Vagina (tissue), 2 donors: ENCODE results near the gene OSGEPL1. TPM values are rescaled to one million over a fixed set of nuclear protein-coding genes. Genes with fewer than 3 reads are reported as not detected.

Experiments
- DNase-seq, 2 donors: peaks; one replicate each; pipeline ENCODE4 v3.0.0-alpha.2; 2017; ENCODE audit errors: extremely low spot score in 2 of 2
- H3K27ac ChIP-seq: fragments of 200-600 bp; sonication (generic); one replicate; pipeline ENCODE4 v1.5.1; 2019
- H3K27me3 ChIP-seq: fragments of 200-600 bp; sonication (generic); one replicate; pipeline ENCODE4 v1.5.1; 2019
- H3K36me3 ChIP-seq, 2 donors: fragments of 200-600 bp; sonication (generic); one replicate each; pipeline ENCODE4 v1.5.1; 2017 to 2019
- H3K4me1 ChIP-seq: fragments of 200-600 bp; sonication (generic); one replicate; pipeline ENCODE4 v1.5.1; 2019
- H3K4me3 ChIP-seq, 2 donors: fragments of 200-600 bp; sonication (generic); 1 replicate in 1 of 2; 2 replicates in 1 of 2; pipeline ENCODE4 v1.5.1; 2016 to 2019
- H3K9me3 ChIP-seq: fragments of 200-600 bp; sonication (generic); one replicate; pipeline ENCODE4 v1.5.1; 2019
- CTCF ChIP-seq, 3 experiments: fragments of 450-650 bp in 2 of 3; fragments of 200-600 bp in 1 of 3; sonication (generic) in 1 of 3; IDR thresholded peaks; one replicate each; pipeline ENCODE4 v1.5.1; 2017 to 2019; ENCODE audit warnings: antibody characterized with exemption in 3 of 3, mild to moderate bottlenecking in 2 of 3, moderate library complexity in 2 of 3
- POLR2A ChIP-seq, 2 donors: fragments of 450-650 bp; IDR thresholded peaks; one replicate each; pipeline ENCODE4 v1.6.1; 2017; ENCODE audit warnings: antibody characterized with exemption in 2 of 2, mild to moderate bottlenecking in 2 of 2, moderate library complexity in 2 of 2
- POLR2AphosphoS5 ChIP-seq, 2 donors: sonication (generic); formaldehyde crosslinking; IDR thresholded peaks; one replicate each; pipeline ENCODE4 v1.9.0; 2017; ENCODE audit warnings: antibody characterized with exemption in 2 of 2, mild to moderate bottlenecking in 2 of 2, low read depth in 1 of 2; ENCODE audit not compliant: insufficient read depth in 1 of 2
- intact Hi-C: fragments of 100-400 bp; cut with DNase I; formaldehyde crosslinking; loops from one replicate; pipeline ENCODE4 v1.15.1; 2023
- total RNA-seq: library from RNA; depleted of rRNA; stranded (reverse); fragments of >200 nt; gene quantifications from one replicate; pipeline ENCODE4 v1.2.3, GENCODE V29; 2016

OSGEPL1 gene, protein sequence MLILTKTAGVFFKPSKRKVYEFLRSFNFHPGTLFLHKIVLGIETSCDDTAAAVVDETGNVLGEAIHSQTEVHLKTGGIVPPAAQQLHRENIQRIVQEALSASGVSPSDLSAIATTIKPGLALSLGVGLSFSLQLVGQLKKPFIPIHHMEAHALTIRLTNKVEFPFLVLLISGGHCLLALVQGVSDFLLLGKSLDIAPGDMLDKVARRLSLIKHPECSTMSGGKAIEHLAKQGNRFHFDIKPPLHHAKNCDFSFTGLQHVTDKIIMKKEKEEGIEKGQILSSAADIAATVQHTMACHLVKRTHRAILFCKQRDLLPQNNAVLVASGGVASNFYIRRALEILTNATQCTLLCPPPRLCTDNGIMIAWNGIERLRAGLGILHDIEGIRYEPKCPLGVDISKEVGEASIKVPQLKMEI
- total RNA-seq = 8.1 TPM

DNA sequence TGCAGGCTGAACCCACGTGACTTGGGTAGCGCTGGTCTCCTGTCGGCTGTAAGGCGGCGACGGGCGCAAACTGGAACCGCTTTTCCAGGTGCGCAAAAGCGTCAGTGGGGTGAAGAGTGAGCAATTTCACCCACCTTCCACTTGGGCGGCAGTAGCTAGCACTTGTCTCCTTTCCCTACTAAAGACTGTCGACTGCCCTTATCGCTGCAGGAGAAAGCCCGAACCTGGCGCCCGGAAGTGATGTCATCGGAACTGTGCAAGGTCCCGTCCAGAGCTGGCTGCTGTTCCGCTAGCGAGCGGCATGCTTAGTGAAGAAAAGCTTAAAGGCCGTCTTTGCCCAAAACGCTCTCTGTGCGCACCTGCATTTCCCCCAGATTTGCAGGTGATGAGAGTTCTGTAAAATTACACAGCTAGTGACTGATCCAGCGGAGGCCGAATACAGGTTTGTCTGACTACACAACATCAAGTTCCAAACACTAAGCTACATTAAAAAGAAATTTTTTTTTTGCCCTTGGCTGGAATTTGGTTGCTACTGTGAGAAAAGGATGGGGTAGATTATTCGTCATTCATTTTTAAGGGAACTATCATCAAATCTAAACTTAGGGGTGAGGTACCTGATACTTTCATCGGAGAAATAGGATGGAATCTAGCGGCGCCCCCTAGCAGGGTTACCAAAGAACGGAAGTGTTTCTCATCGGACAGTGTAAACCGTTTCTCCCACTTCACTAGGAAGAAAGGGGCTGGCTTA lies at the start of gene OSGEPL1:
Gene OSGEPL1, minus strand, starts transcription at position 242 of the 748 bp plus-strand sequence. CDS start 1,152 bp downstream, outside the sequence.
- DNase-seq = peak in 1 of 2 donors; percentile 92

GRCh38 chr2:189803431-189803830 lies 40.8 kb upstream of the OSGEPL1 start:
- TF ChIP-seq CTCF (IDR thresholded peaks at IDR 0.05) = no peak
- no peak for TF ChIP-seq POLR2A (IDR thresholded peaks at IDR 0.05)
- no peak for TF ChIP-seq POLR2AphosphoS5 (IDR thresholded peaks at IDR 0.05; ENCODE audit: insufficient read depth in 1 of 2, low read depth in 1 of 2)
- no peaks in the 10 kb centered on the region for H3K36me3 ChIP-seq
- intact Hi-C loops = no loop called here

More for the DNA sequence above, at the start of gene OSGEPL1:
- peaks cover 5% of the 10 kb centered on the region for H3K4me1 ChIP-seq
- no peaks in the 10 kb centered on the region for H3K27me3 ChIP-seq
- H3K36me3 ChIP-seq = peaks cover 0 to 5% of the 10 kb centered on the region in 2 donors
- intact Hi-C loops = no loop called here
- TF ChIP-seq CTCF (IDR thresholded peaks at IDR 0.05) (peak in 2 of 3 experiments; percentile 20 to 28), POLR2AphosphoS5 (IDR thresholded peaks at IDR 0.05; ENCODE audit: insufficient read depth in 1 of 2, low read depth in 1 of 2) (peak; percentile 54 to 80), POLR2A (IDR thresholded peaks at IDR 0.05) (no peak)
- H3K4me3 ChIP-seq = peak within 1 kb of the TSS; percentile 67 to 77
- H3K9me3 ChIP-seq = no peaks in the 10 kb centered on the region
- H3K27ac ChIP-seq = peak within 1 kb of the TSS; percentile 95

DNA sequence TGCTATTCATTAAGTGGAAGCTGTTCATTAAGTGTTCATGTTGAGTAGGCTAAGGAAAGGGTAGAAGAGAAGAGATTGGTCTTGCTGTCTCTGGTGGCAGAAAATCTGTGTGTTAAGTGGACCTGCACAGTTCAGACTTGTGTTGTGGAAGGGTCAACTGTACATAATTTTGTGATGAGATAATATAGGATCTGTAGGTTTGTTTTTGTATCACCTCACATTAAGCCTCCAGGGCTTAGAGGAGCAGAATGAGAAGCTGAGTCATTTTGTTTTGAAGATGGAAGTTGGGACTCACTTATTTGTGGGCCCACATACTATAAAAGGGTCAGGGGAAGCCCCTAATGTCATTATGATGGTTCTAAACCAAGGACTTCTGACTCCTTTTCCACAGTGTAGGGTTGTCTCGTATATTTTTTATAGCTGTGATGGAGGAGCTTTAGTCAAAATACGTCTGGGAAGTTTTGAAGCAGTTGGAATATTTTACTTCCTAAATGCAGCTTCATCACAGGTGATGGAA lies 39.9 kb upstream of the OSGEPL1 start:
- Histone ChIP-seq H3K27me3 (no peaks in the 10 kb centered on the region), H3K9me3 (no peaks in the 10 kb centered on the region), H3K4me3 (no peak overlapping the region), H3K27ac (no peak overlapping the region), H3K36me3 (no peaks in the 10 kb centered on the region), H3K4me1 (peaks cover 18% of the 10 kb centered on the region)
- DNase-seq = no peak
- no peak for TF ChIP-seq CTCF (IDR thresholded peaks at IDR 0.05)
- no peak for TF ChIP-seq POLR2A (IDR thresholded peaks at IDR 0.05)
- TF ChIP-seq POLR2AphosphoS5 (IDR thresholded peaks at IDR 0.05; ENCODE audit: insufficient read depth in 1 of 2, low read depth in 1 of 2) = no peak
- intact Hi-C loops = no loop called here

More at GRCh38 chr2:189803431-189803830, 40.8 kb upstream of the OSGEPL1 start:
- no peak overlapping the region for H3K27ac ChIP-seq
- H3K4me3 ChIP-seq = no peak overlapping the region
- DNase-seq = no peak
- no peaks in the 10 kb centered on the region for H3K9me3 ChIP-seq
- no peaks in the 10 kb centered on the region for H3K27me3 ChIP-seq
- H3K4me1 ChIP-seq = peaks cover 9% of the 10 kb centered on the region

- no peak for DNase-seq
These were observed 36.9 kb upstream of the OSGEPL1 start for GRCh38 chr2:189799531-189799930.

More at GRCh38 chr2:189799531-189799930, 36.9 kb upstream of the OSGEPL1 start:
- no peak for TF ChIP-seq POLR2AphosphoS5 (IDR thresholded peaks at IDR 0.05; ENCODE audit: insufficient read depth in 1 of 2, low read depth in 1 of 2)
- TF ChIP-seq CTCF (IDR thresholded peaks at IDR 0.05) = no peak
- TF ChIP-seq POLR2A (IDR thresholded peaks at IDR 0.05) = no peak
- H3K27me3 ChIP-seq = no peaks in the 10 kb centered on the region
- no peaks in the 10 kb centered on the region for H3K9me3 ChIP-seq
- peak overlapping the region; percentile 28 for H3K27ac ChIP-seq
- peaks cover 19% of the 10 kb centered on the region for H3K4me1 ChIP-seq
- H3K4me3 ChIP-seq = no peak overlapping the region
- intact Hi-C loops = no loop called here
- peaks cover 0 to 11% of the 10 kb centered on the region in 2 donors for H3K36me3 ChIP-seq
